B cell (primary cell): ENCODE measurements around the gene RASSF8. TPM values are rescaled to one million over a fixed set of nuclear protein-coding genes. Genes with fewer than 3 reads are reported as not detected.

Experiments used
- ATAC-seq: fragments of 200-7000 bp; cut with Tn5 transposase; one replicate; pipeline ENCODE4 v1.10.0; 2021; ENCODE audit warnings: low read depth, mild to moderate bottlenecking, moderate number of reproducible peaks, moderate library complexity
- CTCF ChIA-PET: fragments of 350-600 bp; sonication (Branson Sonifier 250); formaldehyde crosslinking; loops from one replicate; lab custom pipeline; 2021; ENCODE audit warnings: antibody characterized with exemption, inconsistent platforms; lab: Charles Lee
- POLR2A ChIA-PET: fragments of 350-600 bp; sonication (Branson Sonifier 250); formaldehyde crosslinking; loops from one replicate; lab custom pipeline; 2021; ENCODE audit warnings: antibody characterized with exemption; lab: Charles Lee
- DNase-seq: peaks from one replicate; pipeline ENCODE4 v3.0.0; 2013
- H2AFZ ChIP-seq: 2 replicates; pipeline ENCODE4 v1.6.1; 2012; ENCODE audit warnings: mild to moderate bottlenecking, low read depth, low read length; ENCODE audit not compliant: insufficient read depth, poor library complexity, severe bottlenecking
- H3K27ac ChIP-seq, 2 donors: 1 replicate in 1 of 2; 2 replicates in 1 of 2; pipeline ENCODE4 v1.5.1; 2012 to 2013; ENCODE audit warnings: low read length in 2 of 2, mild to moderate bottlenecking in 2 of 2, moderate library complexity in 1 of 2
- H3K27me3 ChIP-seq, 4 experiments: fragments of 200-600 bp in 1 of 4; sonication (generic) in 1 of 4; replicated peaks in 1 of 4; 1 replicate in 2 of 4; 2 replicates in 2 of 4; pipeline versions ENCODE4 v1.6.1 to v1.7.0; 2013 to 2016; ENCODE audit warnings: low read length in 3 of 4, mild to moderate bottlenecking in 2 of 4, mixed read lengths in 1 of 4, moderate library complexity in 1 of 4; ENCODE audit not compliant: insufficient read depth in 4 of 4, control insufficient read depth in 3 of 4; ENCODE audit errors: control extremely low read depth in 1 of 4
- H3K36me3 ChIP-seq, 2 experiments: replicated peaks in 1 of 2; 1 replicate in 1 of 2; 2 replicates in 1 of 2; pipeline versions ENCODE4 v1.6.1 to v1.7.1; 2013; ENCODE audit warnings: low read length in 1 of 2; ENCODE audit not compliant: insufficient read depth in 2 of 2, control insufficient read depth in 1 of 2; ENCODE audit errors: control extremely low read depth in 1 of 2, extremely low read depth in 1 of 2
- H3K4me1 ChIP-seq, 2 donors: fragments of 200-600 bp in 1 of 2; sonication (generic) in 1 of 2; 1 replicate in 1 of 2; 2 replicates in 1 of 2; pipeline versions ENCODE4 v1.5.1 to v1.6.1; 2013 to 2017; ENCODE audit warnings: low read length in 2 of 2; ENCODE audit not compliant: control insufficient read depth in 2 of 2, insufficient read depth in 2 of 2
- H3K4me2 ChIP-seq: replicated peaks from 2 replicates; pipeline ENCODE3; 2012; ENCODE audit warnings: mild to moderate bottlenecking, low read depth, low read length; ENCODE audit not compliant: poor library complexity, severe bottlenecking
- H3K4me3 ChIP-seq, 5 experiments: fragments of 200-600 bp in 1 of 5; sonication (generic) in 1 of 5; 1 replicate in 3 of 5; 2 replicates in 2 of 5; pipeline versions ENCODE4 v1.5.1 to v1.7.0; 2011 to 2016; ENCODE audit warnings: low read length in 4 of 5, mild to moderate bottlenecking in 4 of 5, low read depth in 2 of 5, control low read depth in 1 of 5, moderate library complexity in 1 of 5; ENCODE audit not compliant: insufficient read depth in 1 of 5; ENCODE audit errors: control extremely low read depth in 1 of 5, extremely low read depth in 1 of 5
- H3K79me2 ChIP-seq: fragments of 200-600 bp; sonication (generic); one replicate; pipeline ENCODE4 v1.6.0; 2016; ENCODE audit warnings: low read length; ENCODE audit not compliant: control insufficient read depth, insufficient read depth
- H3K9ac ChIP-seq: fragments of 200-600 bp; sonication (generic); 2 replicates; pipeline ENCODE4 v1.6.1; 2017; ENCODE audit warnings: mild to moderate bottlenecking, low read length, moderate library complexity
- H3K9me3 ChIP-seq, 3 donors: one replicate each; pipeline versions ENCODE4 v1.6.1 to v1.7.1; 2013; ENCODE audit warnings: low read length in 2 of 3; ENCODE audit not compliant: control insufficient read depth in 2 of 3, insufficient read depth in 1 of 3; ENCODE audit errors: control extremely low read depth in 1 of 3
- H4K20me1 ChIP-seq: 2 replicates; pipeline ENCODE4 v1.6.0; 2012; ENCODE audit warnings: mild to moderate bottlenecking, low read length; ENCODE audit not compliant: insufficient read depth, control insufficient read depth, poor library complexity, severe bottlenecking
- H3K27ac Mint-ChIP-seq: one replicate; pipeline ENCODE4 v1.8.0; 2021; ENCODE audit warnings: mixed read lengths
- H3K27me3 Mint-ChIP-seq: one replicate; pipeline ENCODE4 v1.8.0; 2021; ENCODE audit warnings: mixed read lengths
- H3K4me1 Mint-ChIP-seq: one replicate; pipeline ENCODE4 v1.8.0; 2021; ENCODE audit warnings: mixed read lengths
- H3K4me3 Mint-ChIP-seq: one replicate; pipeline ENCODE4 v1.8.0; 2021; ENCODE audit warnings: mixed read lengths
- H3K9me3 Mint-ChIP-seq: one replicate; pipeline ENCODE4 v1.8.0; 2022; ENCODE audit warnings: mixed read lengths; ENCODE audit not compliant: insufficient read depth
- CTCF ChIP-seq: fragments of 200-600 bp; IDR thresholded peaks from one replicate; pipeline ENCODE4 v1.8.0; 2022; ENCODE audit warnings: antibody characterized with exemption, mild to moderate bottlenecking
- EZH2 ChIP-seq: IDR thresholded peaks from 2 replicates; pipeline ENCODE4 v1.6.1; 2012; ENCODE audit warnings: borderline replicate concordance, low read depth, mild to moderate bottlenecking, moderate library complexity, low read length; ENCODE audit not compliant: insufficient read depth, poor library complexity, severe bottlenecking
- WGBS: methylation state at CpG from one replicate; pipeline ENCODE4 v1.1.5; 2013; ENCODE audit warnings: missing lambda C conversion rate; ENCODE audit not compliant: insufficient coverage; 5-methylcytosine and 5-hydroxymethylcytosine counted together
- intact Hi-C: fragments of 100-400 bp; cut with micrococcal nuclease; formaldehyde crosslinking; loops from one replicate; pipeline ENCODE4 v1.10.0; 2022
- polyA plus RNA-seq: library from polyadenylated mRNA; depleted of rRNA; stranded (reverse); fragments of >200 nt; gene quantifications from 2 replicates; pipeline ENCODE4 v1.2.3, GENCODE V29; 2012
- total RNA-seq, 2 donors: library from RNA; stranded (reverse); fragments of 120-200 nt in 1 of 2; gene quantifications; 1 replicate in 1 of 2; 2 replicates in 1 of 2; pipeline versions ENCODE4 v1.2.3 to v1.2.4, GENCODE V29; 2013 to 2022

RASSF8 gene
- total and polyA plus RNA-seq, 2 donors (not counting 1 experiment from before 2014, with no cell fraction given) = 0.01 to 0.49 TPM

DNA sequence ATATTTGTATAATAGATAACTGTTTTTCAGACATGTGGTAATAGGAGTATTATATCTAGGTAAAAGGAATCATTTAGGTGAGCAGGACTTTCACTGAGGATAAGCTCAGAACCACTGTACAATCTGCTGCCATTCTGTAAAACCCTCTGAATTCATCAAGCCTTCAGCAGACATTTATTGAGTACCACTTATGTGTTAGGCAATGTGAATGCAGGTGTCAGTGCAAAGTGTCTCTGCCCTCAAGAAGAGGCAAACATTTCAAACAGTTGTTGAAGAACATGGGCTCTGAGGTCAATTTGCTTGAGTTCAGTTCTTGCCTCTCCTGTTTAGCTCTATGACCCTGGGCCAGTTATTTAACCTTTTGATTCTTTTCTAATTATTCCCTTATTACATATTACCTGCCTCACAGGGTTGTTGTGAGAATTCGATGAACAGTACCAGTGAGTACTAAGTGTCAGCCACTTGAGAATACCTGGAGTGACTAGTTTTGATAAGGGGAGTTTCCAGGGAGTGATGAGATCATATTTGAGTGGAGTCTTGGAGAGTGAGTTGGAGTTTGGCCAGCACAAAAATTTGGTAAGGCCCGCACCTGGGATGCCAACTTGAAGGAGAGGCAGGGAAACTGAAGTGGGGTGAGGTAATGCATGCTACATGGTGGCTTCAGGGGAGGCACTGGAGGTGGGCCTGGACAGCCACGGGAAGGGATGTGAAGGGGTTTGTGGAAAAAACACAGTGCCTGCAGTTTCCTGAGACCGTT lies 33.7 kb downstream of the RASSF8 start:
- CTCF ChIA-PET = no interaction called here
- intact Hi-C loops = no loop called here
- DNase-seq = no peak

More for the DNA sequence above, 33.7 kb downstream of the RASSF8 start:
- POLR2A ChIA-PET = no interaction called here
- peaks cover 0 to 2% (median 0%) of the 10 kb centered on the region in 4 experiments for H3K27me3 ChIP-seq
- no peak overlapping the region for H2AFZ ChIP-seq
- no peaks in the 10 kb centered on the region for H3K9me3 ChIP-seq
- Mint-ChIP-seq H3K9me3 (no peaks in the 10 kb centered on the region), H3K4me3 (no peak overlapping the region), H3K27me3 (no peaks in the 10 kb centered on the region), H3K4me1 (no peaks in the 10 kb centered on the region), H3K27ac (no peak overlapping the region)
- TF ChIP-seq EZH2 (no peak), CTCF (no peak)
- ATAC-seq = no peak
- no peaks in the 10 kb centered on the region for H4K20me1 ChIP-seq
- H3K79me2 ChIP-seq = no peaks in the 10 kb centered on the region
- no peak overlapping the region for H3K4me3 ChIP-seq
- H3K4me2 ChIP-seq = no peak overlapping the region
- H3K36me3 ChIP-seq = no peaks in the 10 kb centered on the region
- 87% methylated on average over 4 of the region's 4 CpGs for WGBS
- H3K9ac ChIP-seq = no peak overlapping the region
- H3K4me1 ChIP-seq = no peaks in the 10 kb centered on the region
- H3K27ac ChIP-seq = no peak overlapping the region
